Common myeloid progenitor, CD34-positive (primary cell): ENCODE data around the gene SUPT5H.
A peak's percentile ranks its signal among the peaks of the same experiment; 100 is the strongest.

ENCODE experiments used
- CTCF ChIA-PET: fragments of 350-600 bp; sonication (Branson Sonifier 250); formaldehyde crosslinking; loops from one replicate; lab custom pipeline; 2021; ENCODE audit warnings: antibody characterized with exemption; lab: Charles Lee
- POLR2A ChIA-PET: fragments of 350-600 bp; sonication (Branson Sonifier 250); formaldehyde crosslinking; loops from one replicate; lab custom pipeline; 2021; ENCODE audit warnings: antibody characterized with exemption; lab: Charles Lee
- DNase-seq, 3 donors: peaks; one replicate each; pipeline versions ENCODE4 v3.0.0 to v3.0.0-alpha.2; 2013
- H3K27ac ChIP-seq, 2 experiments: 1 replicate in 1 of 2; 2 replicates in 1 of 2; pipeline ENCODE4 v1.7.0; 2013; ENCODE audit warnings: inconsistent platforms in 2 of 2, low read length in 2 of 2, mild to moderate bottlenecking in 2 of 2, low read depth in 1 of 2, moderate library complexity in 1 of 2; ENCODE audit not compliant: severe bottlenecking in 2 of 2, insufficient read depth in 1 of 2, poor library complexity in 1 of 2
- H3K27me3 ChIP-seq, 5 experiments: replicated peaks in 2 of 5; 1 replicate in 3 of 5; 2 replicates in 2 of 5; pipeline versions ENCODE4 v1.6.1 to v1.7.0; 2013; ENCODE audit warnings: low read length in 4 of 5, mild to moderate bottlenecking in 2 of 5, moderate library complexity in 2 of 5, inconsistent platforms in 1 of 5; ENCODE audit not compliant: insufficient read depth in 5 of 5, control insufficient read depth in 4 of 5
- H3K36me3 ChIP-seq, 4 experiments: 1 replicate in 2 of 4; 2 replicates in 2 of 4; pipeline versions ENCODE4 v1.6.1 to v1.7.0; 2013; ENCODE audit warnings: low read length in 3 of 4, control low read depth in 1 of 4, mild to moderate bottlenecking in 1 of 4; ENCODE audit not compliant: control insufficient read depth in 4 of 4, insufficient read depth in 4 of 4
- H3K4me1 ChIP-seq, 4 experiments: 1 replicate in 3 of 4; 2 replicates in 1 of 4; pipeline versions ENCODE4 v1.6.1 to v1.7.1; 2013; ENCODE audit warnings: low read length in 3 of 4, mild to moderate bottlenecking in 3 of 4, control low read depth in 1 of 4, inconsistent platforms in 1 of 4, moderate library complexity in 1 of 4; ENCODE audit not compliant: control insufficient read depth in 4 of 4, insufficient read depth in 4 of 4; ENCODE audit errors: control extremely low read depth in 1 of 4
- H3K4me3 ChIP-seq, 7 experiments: 1 replicate in 4 of 7; 2 replicates in 3 of 7; pipeline versions ENCODE4 v1.5.1 to v1.7.0; 2013; ENCODE audit warnings: mild to moderate bottlenecking in 7 of 7, low read length in 6 of 7, moderate library complexity in 6 of 7, inconsistent platforms in 2 of 7, low read depth in 2 of 7, control low read depth in 1 of 7; ENCODE audit not compliant: insufficient read depth in 4 of 7, control insufficient read depth in 1 of 7; ENCODE audit errors: extremely low read depth in 1 of 7
- H3K9me3 ChIP-seq, 5 experiments: 1 replicate in 4 of 5; 2 replicates in 1 of 5; pipeline versions ENCODE4 v1.6.1 to v1.7.1; 2013; ENCODE audit warnings: low read length in 4 of 5, mild to moderate bottlenecking in 2 of 5, inconsistent platforms in 1 of 5, low read depth in 1 of 5, moderate library complexity in 1 of 5; ENCODE audit not compliant: control insufficient read depth in 4 of 5, insufficient read depth in 2 of 5; ENCODE audit errors: control extremely low read depth in 1 of 5
- WGBS: methylation state at CpG from one replicate; pipeline ENCODE4 v1.1.5; 2013; ENCODE audit not compliant: insufficient coverage; 5-methylcytosine and 5-hydroxymethylcytosine counted together

Gene SUPT5H

GRCh38 chr19:39515551-39516191, 70.3 kb downstream of the SUPT5H start:
- Histone ChIP-seq H3K27ac (no peak overlapping the region), H3K4me3 (peak overlapping the region in 3 of 7 experiments; percentile 43 to 64 (median 56)), H3K9me3 (no peaks in the 10 kb centered on the region), H3K4me1 (peaks cover 0 to 17% (median 12%) of the 10 kb centered on the region in 4 experiments), H3K36me3 (no peaks in the 10 kb centered on the region), H3K27me3 (peaks cover 4 to 64% (median 28%) of the 10 kb centered on the region in 5 experiments)
- WGBS = 2% methylated on average over 39 of the region's 44 CpGs
- POLR2A ChIA-PET = no interaction called here
- CTCF ChIA-PET = interaction anchor here (1.2 kb wide), 1 partner anchor 41 kb away, joined by 4 read pairs; no protein-coding TSS in a partner anchor
- no peak for DNase-seq

GRCh38 chr19:39516270-39516669, 70.9 kb downstream of the SUPT5H start:
- POLR2A ChIA-PET = no interaction called here
- H3K4me1 ChIP-seq = peaks cover 0 to 17% (median 12%) of the 10 kb centered on the region in 4 experiments
- CTCF ChIA-PET = interaction anchor here (0.8 to 1.2 kb wide), 2 partner anchors 16 to 42 kb away, joined by 4 read pairs; partner anchors contain the start of gene EID2B
- no peak overlapping the region for H3K27ac ChIP-seq
- H3K9me3 ChIP-seq = no peaks in the 10 kb centered on the region
- DNase-seq = no peak
- H3K4me3 ChIP-seq = no peak overlapping the region
- WGBS = 49% methylated on average over 5 of the region's 6 CpGs
- peaks cover 4 to 64% (median 28%) of the 10 kb centered on the region in 5 experiments for H3K27me3 ChIP-seq
- H3K36me3 ChIP-seq = no peaks in the 10 kb centered on the region

DNA sequence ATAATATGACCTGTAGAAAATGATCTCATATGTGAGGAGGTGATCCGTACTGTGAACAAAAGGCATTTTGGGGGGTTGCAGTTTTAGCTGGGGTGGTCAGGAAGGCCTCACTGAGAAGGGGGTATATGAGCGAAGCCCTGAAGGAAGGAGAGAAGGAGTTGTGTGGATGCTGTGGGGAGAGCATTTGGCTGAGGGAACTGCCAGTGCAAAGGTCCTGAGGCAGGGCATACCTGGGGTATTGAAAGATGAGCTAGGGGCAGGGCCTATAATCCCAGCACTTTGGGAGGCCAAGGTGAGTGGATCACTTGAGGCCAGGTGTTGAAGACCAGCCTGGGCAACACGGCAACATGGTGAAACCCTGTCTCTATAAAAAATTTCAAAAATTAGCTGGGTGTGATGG, 72.0 kb downstream of the SUPT5H start:
- POLR2A ChIA-PET = no interaction called here
- DNase-seq = no peak
- 100% methylated on average over 2 of the region's 3 CpGs for WGBS
- Histone ChIP-seq H3K36me3 (no peaks in the 10 kb centered on the region), H3K27me3 (peaks cover 4 to 58% (median 28%) of the 10 kb centered on the region in 5 experiments), H3K27ac (no peak overlapping the region), H3K4me3 (no peak overlapping the region), H3K4me1 (peaks cover 0 to 17% (median 12%) of the 10 kb centered on the region in 4 experiments), H3K9me3 (no peaks in the 10 kb centered on the region)
- CTCF ChIA-PET = interaction anchor here (1.0 to 1.2 kb wide), 2 partner anchors 20 to 56 kb away, joined by 3 to 4 read pairs; no protein-coding TSS in a partner anchor

GRCh38 chr19:39518458-39518857, 73.1 kb downstream of the SUPT5H start:
- Histone ChIP-seq H3K9me3 (no peaks in the 10 kb centered on the region), H3K36me3 (no peaks in the 10 kb centered on the region), H3K4me3 (no peak overlapping the region), H3K4me1 (peaks cover 0 to 17% (median 12%) of the 10 kb centered on the region in 4 experiments), H3K27me3 (peaks cover 4 to 48% (median 25%) of the 10 kb centered on the region in 5 experiments), H3K27ac (no peak overlapping the region)
- DNase-seq = no peak
- POLR2A ChIA-PET = no interaction called here
- CTCF ChIA-PET = interaction anchor here (0.6 to 1.4 kb wide), 5 partner anchors 9 to 158 kb away, joined by 3 to 4 read pairs (median 4); partner anchors contain the start of gene EID2B
- 94% methylated on average over 2 of the region's 5 CpGs for WGBS

- Histone ChIP-seq H3K27me3 (peaks cover 2 to 42% (median 20%) of the 10 kb centered on the region in 5 experiments), H3K4me1 (peaks cover 0 to 17% (median 12%) of the 10 kb centered on the region in 4 experiments), H3K4me3 (no peak overlapping the region), H3K9me3 (no peaks in the 10 kb centered on the region), H3K27ac (no peak overlapping the region), H3K36me3 (no peaks in the 10 kb centered on the region)
- ChIA-PET CTCF (interaction anchor here (1.1 to 1.4 kb wide), 4 partner anchors 9 to 21 kb away, joined by 3 to 4 read pairs (median 4); partner anchors contain the start of gene EID2B), POLR2A (no interaction called here)
- 94% methylated on average over 7 of the region's 9 CpGs for WGBS
- DNase-seq = no peak
Measured at GRCh38 chr19:39518975-39519374, 73.6 kb downstream of the SUPT5H start.

GRCh38 chr19:39520541-39521484, 75.4 kb downstream of the SUPT5H start:
- Histone ChIP-seq H3K27me3 (peaks cover 0 to 24% (median 7%) of the 10 kb centered on the region in 5 experiments), H3K9me3 (no peaks in the 10 kb centered on the region), H3K4me1 (peaks cover 0 to 4% (median under 1%) of the 10 kb centered on the region in 4 experiments), H3K36me3 (no peaks in the 10 kb centered on the region), H3K27ac (no peak overlapping the region), H3K4me3 (no peak overlapping the region)
- 90% methylated on average over 2 of the region's 8 CpGs for WGBS
- DNase-seq = no peak
- POLR2A ChIA-PET = no interaction called here
- CTCF ChIA-PET = no interaction called here
